HepG2 (cell line): Measurements from ENCODE around the gene BICDL2. TPM values are rescaled to one million over a fixed set of nuclear protein-coding genes. Genes with fewer than 3 reads are reported as not detected.
A peak's percentile ranks its signal among the peaks of the same experiment; 100 is the strongest.

Source experiments
- ATAC-seq: fragments of 200-7000 bp; cut with Tn5 transposase; 3 replicates; pipeline ENCODE4 v1.9.1; 2020; ENCODE audit warnings: mild to moderate bottlenecking, moderate library complexity
- BruUV-seq: library from RNA; stranded (reverse); fragments of 400-500 nt; replicated peaks from 2 replicates; lab custom pipeline; 2021; lab: Mats Ljungman, UMichigan
- CTCF ChIA-PET: fragments of 300-600 bp; formaldehyde crosslinking; extraction: SDS; loops from one replicate; lab custom pipeline; 2021; ENCODE audit warnings: low total read pairs, inconsistent platforms, low intra/inter-chr PET ratio; lab: Yijun Ruan, JAX
- POLR2A ChIA-PET: fragments of 350-600 bp; sonication (Branson Sonifier 250); formaldehyde crosslinking; loops from one replicate; lab custom pipeline; 2020; ENCODE audit warnings: antibody characterized with exemption, inconsistent platforms; lab: Yijun Ruan, JAX
- DNase-seq: peaks from one replicate; pipeline ENCODE4 v3.0.0-alpha.2; 2015; ENCODE audit warnings: low spot score
- FAIRE-seq: peaks from 3 replicates; lab custom pipeline; 2011; peaks lifted over from hg19 to GRCh38; lab: Jason Lieb, UNC
- H2AFZ ChIP-seq: one replicate; pipeline ENCODE4 v1.6.1; 2011; ENCODE audit warnings: low read length, inconsistent platforms
- H3K27ac ChIP-seq: fragments of 300-600 bp; 3 replicates; pipeline ENCODE4 v1.8.0; 2011; ENCODE audit warnings: mixed run types, mild to moderate bottlenecking, mixed read lengths, low read length, inconsistent platforms; ENCODE audit not compliant: insufficient read depth; ENCODE audit errors: extremely low read length
- H3K27me3 ChIP-seq, 2 experiments: fragments of 200-600 bp in 1 of 2; 2 replicates in 1 of 2; 3 replicates in 1 of 2; pipeline versions ENCODE4 v1.6.0 to v1.8.0; 2011; ENCODE audit warnings: low read length in 2 of 2, mild to moderate bottlenecking in 2 of 2, moderate library complexity in 2 of 2, inconsistent platforms in 1 of 2; ENCODE audit not compliant: insufficient read depth in 2 of 2, control insufficient read depth in 1 of 2
- H3K36me3 ChIP-seq, 2 experiments: fragments of 200-600 bp in 1 of 2; replicated peaks in 1 of 2; 2 replicates in 1 of 2; 3 replicates in 1 of 2; pipeline versions ENCODE4 v1.5.1 to v1.8.0; 2011; ENCODE audit warnings: low read length in 2 of 2, inconsistent platforms in 1 of 2; ENCODE audit not compliant: insufficient read depth in 2 of 2, control insufficient read depth in 1 of 2
- H3K4me1 ChIP-seq: 2 replicates; pipeline ENCODE4 v1.5.1; 2012; ENCODE audit warnings: low read length, inconsistent platforms; ENCODE audit not compliant: insufficient read depth
- H3K4me2 ChIP-seq: 2 replicates; pipeline ENCODE4 v1.6.0; 2011; ENCODE audit warnings: low read depth, low read length, inconsistent platforms
- H3K4me3 ChIP-seq, 3 experiments: fragments of 200-600 bp in 1 of 3; sonication (generic), shearing (Covaris generic) in 1 of 3; replicated peaks in 1 of 3; 2 replicates each; pipeline ENCODE4 v1.5.1; 2011 to 2016; ENCODE audit warnings: low read length in 3 of 3, inconsistent platforms in 2 of 3, low read depth in 2 of 3, mild to moderate bottlenecking in 2 of 3, control low read depth in 1 of 3, mixed read lengths in 1 of 3; ENCODE audit not compliant: insufficient read depth in 1 of 3
- H3K79me2 ChIP-seq: one replicate; pipeline ENCODE4 v1.6.1; 2011; ENCODE audit warnings: low read length, inconsistent platforms; ENCODE audit not compliant: insufficient read depth
- H3K9ac ChIP-seq: 2 replicates; pipeline ENCODE4 v1.6.0; 2011; ENCODE audit warnings: mild to moderate bottlenecking, low read depth, low read length, inconsistent platforms; ENCODE audit not compliant: insufficient read depth
- H3K9me3 ChIP-seq: 2 replicates; pipeline ENCODE4 v1.5.1; 2012; ENCODE audit warnings: mild to moderate bottlenecking, low read length
- H4K20me1 ChIP-seq: 2 replicates; pipeline ENCODE4 v1.6.0; 2011; ENCODE audit warnings: inconsistent platforms, mild to moderate bottlenecking, low read length, moderate library complexity; ENCODE audit not compliant: insufficient read depth
- IRX3 ChIP-seq: sonication (generic); formaldehyde crosslinking; IDR thresholded peaks from 2 replicates; pipeline ENCODE4 v1.8.1; 2023; ENCODE audit warnings: mild to moderate bottlenecking, low read depth, missing genetic modification reagents, borderline replicate concordance
- WGBS: methylation state at CpG from one replicate; pipeline ENCODE4 v1.1.6; 2017; ENCODE audit warnings: low lambda C conversion rate; 5-methylcytosine and 5-hydroxymethylcytosine counted together
- in situ Hi-C: cut with HindIII; loops from 2 replicates; pipeline ENCODE4 v1.10.0; 2017; ENCODE audit warnings: low pct_unique_long_range_greater_than_20kb; ENCODE audit not compliant: extremely low pct_ligation_motif_present
- intact Hi-C: fragments of 100-400 bp; cut with micrococcal nuclease; formaldehyde crosslinking; loops from one replicate; pipeline ENCODE4 v1.10.0; 2022; ENCODE audit not compliant: unreplicated experiment
- polyA plus RNA-seq, 8 experiments: library from polyadenylated mRNA; depleted of rRNA in 3 of 8; stranded (reverse) in 7 of 8; unstranded in 1 of 8; fragments of >200 nt; fragmentation: Illumina TruSeq in 4 of 8; extraction: Trizol in 4 of 8; gene quantifications; 2 replicates each; pipeline versions ENCODE4 v1.2.1 to v1.2.3, GENCODE V29; 2011 to 2016; ENCODE audit warnings: low read depth in 4 of 8, missing spikeins in 1 of 8, mixed read lengths in 1 of 8; ENCODE audit not compliant: insufficient read depth in 1 of 8
- total RNA-seq, 5 experiments: library from RNA; depleted of rRNA; stranded (reverse); fragments of >200 nt; fragmentation: Illumina TruSeq; extraction: Trizol; gene quantifications; 2 replicates each; pipeline ENCODE4 v1.2.3, GENCODE V29; 2016; ENCODE audit warnings: low read depth in 1 of 5
- TF ChIP-seq, protein P1 (sequence below): sonication (generic); formaldehyde crosslinking; IDR thresholded peaks from 2 replicates; pipeline ENCODE4 v1.5.0; 2020; ENCODE audit warnings: mild to moderate bottlenecking, missing genetic modification reagents, moderate library complexity

BICDL2 gene
- total and polyA plus RNA-seq, 2 of the 13 experiments (the other 11 are each of a cell fraction or from before 2014, with no cell fraction given): 0.12 TPM; not detected in 1

DNA sequence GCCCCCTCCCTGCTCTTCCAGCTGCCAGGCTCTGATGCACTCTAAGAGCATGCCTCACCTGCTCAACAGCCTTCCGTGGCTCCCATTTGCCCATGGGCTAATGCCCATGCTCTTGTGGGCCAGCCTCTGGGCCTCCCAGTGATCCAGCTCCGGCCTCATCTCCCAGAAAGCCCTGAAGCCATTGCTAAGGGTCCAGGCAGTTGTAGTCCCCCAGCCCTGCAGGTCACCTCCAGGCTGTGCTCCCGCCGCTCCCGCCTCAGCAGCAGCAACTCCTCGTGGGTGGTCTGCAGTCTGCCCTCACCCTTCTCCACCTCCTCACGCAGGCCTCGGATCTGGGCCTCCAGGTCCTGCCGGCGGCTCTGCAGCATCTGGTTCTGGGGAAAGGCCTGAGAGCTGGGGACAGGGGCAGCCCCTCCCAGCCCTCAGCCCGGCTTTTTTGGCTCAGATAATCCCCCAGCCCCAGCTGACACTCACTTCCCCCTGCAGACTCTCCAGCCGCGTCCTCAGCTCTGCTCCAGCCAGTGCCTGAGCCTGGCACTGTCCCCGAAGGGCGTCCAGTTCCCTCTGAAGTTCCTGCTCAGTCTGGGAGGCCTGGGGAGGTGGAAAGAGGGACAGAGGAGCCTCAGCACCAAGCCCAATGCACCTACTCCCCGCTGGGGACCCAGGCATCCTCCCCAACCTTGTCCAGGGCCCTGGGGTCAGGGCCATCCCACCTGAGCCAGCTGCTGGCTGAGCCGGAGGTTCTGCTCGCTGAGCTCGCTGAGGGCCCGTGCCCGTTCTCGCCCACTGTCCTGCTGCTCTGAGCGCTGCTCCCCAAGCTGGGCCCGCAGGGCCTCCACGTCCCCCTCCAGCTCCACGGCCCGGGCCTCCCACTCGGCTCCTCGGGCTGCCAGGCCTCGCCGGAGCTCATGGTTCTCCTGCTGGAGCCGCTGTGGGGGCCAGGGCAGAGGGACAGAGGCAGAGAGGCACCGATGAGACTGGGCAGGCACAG lies 6.2 kb downstream of the BICDL2 start:
- Histone ChIP-seq H3K4me1 (peaks cover 25% of the 10 kb centered on the region), H3K79me2 (no peaks in the 10 kb centered on the region), H3K9me3 (no peaks in the 10 kb centered on the region), H3K36me3 (peaks cover 14% of the 10 kb centered on the region in 2 experiments; a peak in 4 of 5 replicates), H3K9ac (no peak overlapping the region), H3K4me3 (no peak overlapping the region; a peak in 1 of 6 replicates), H3K27me3 (peaks cover 12 to 64% of the 10 kb centered on the region in 2 experiments), H2AFZ (no peak overlapping the region), H3K4me2 (no peak overlapping the region), H3K27ac (no peak overlapping the region), H4K20me1 (peaks cover 2% of the 10 kb centered on the region; the same call in 1 of the 2 replicates)
- POLR2A ChIA-PET: interaction anchor here (0.9 to 18.8 kb wide), 4 partner anchors 9 to 57 kb away, joined by 3 to 750 read pairs (median 21); partner anchors contain the start of genes CLDN9, HCFC1R1, THOC6 and TNFRSF12A
- TF ChIP-seq, protein P1, sequence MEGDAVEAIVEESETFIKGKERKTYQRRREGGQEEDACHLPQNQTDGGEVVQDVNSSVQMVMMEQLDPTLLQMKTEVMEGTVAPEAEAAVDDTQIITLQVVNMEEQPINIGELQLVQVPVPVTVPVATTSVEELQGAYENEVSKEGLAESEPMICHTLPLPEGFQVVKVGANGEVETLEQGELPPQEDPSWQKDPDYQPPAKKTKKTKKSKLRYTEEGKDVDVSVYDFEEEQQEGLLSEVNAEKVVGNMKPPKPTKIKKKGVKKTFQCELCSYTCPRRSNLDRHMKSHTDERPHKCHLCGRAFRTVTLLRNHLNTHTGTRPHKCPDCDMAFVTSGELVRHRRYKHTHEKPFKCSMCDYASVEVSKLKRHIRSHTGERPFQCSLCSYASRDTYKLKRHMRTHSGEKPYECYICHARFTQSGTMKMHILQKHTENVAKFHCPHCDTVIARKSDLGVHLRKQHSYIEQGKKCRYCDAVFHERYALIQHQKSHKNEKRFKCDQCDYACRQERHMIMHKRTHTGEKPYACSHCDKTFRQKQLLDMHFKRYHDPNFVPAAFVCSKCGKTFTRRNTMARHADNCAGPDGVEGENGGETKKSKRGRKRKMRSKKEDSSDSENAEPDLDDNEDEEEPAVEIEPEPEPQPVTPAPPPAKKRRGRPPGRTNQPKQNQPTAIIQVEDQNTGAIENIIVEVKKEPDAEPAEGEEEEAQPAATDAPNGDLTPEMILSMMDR (CRISPR knock-in tag): 0 out of 2 replicates have a peak, but pooled peaks have one; percentile 1
- TF ChIP-seq IRX3 (CRISPR knock-in tag): no peak
- ATAC-seq: peak; percentile 6
- FAIRE-seq: no peak
- no TSS peak for BruUV-seq
- intact Hi-C loops: no loop called here
- WGBS: 33% methylated on average over 18 of the region's 33 CpGs
- in situ Hi-C loops: no loop called here
- CTCF ChIA-PET: interaction anchor here (1.4 kb wide), 1 partner anchor 29 kb away, joined by 5 read pairs; no protein-coding TSS in a partner anchor
- DNase-seq: no peak
